HEK293T (cell line): ENCODE measurements around the gene SOX21.

Experiments used
- CTCF ChIA-PET: fragments of 350-600 bp; formaldehyde crosslinking; extraction: SDS; loops from one replicate; lab custom pipeline; 2021; ENCODE audit warnings: antibody characterized with exemption, inconsistent platforms; lab: Yijun Ruan, JAX
- POLR2A ChIA-PET: fragments of 350-600 bp; formaldehyde crosslinking; extraction: SDS; loops from one replicate; lab custom pipeline; 2020; ENCODE audit warnings: antibody characterized with exemption, inconsistent platforms; lab: Yijun Ruan, JAX
- DNase-seq: peaks from one replicate; pipeline ENCODE4 v3.0.0; 2012; ENCODE audit warnings: mixed read lengths; ENCODE audit errors: extremely low spot score
- ARNT ChIP-seq: fragments of 450-650 bp; IDR thresholded peaks from 2 replicates; pipeline ENCODE4 v1.6.1; 2017; ENCODE audit warnings: mild to moderate bottlenecking
- BHLHE40 ChIP-seq: fragments of 450-650 bp; IDR thresholded peaks from 2 replicates; pipeline ENCODE4 v1.6.1; 2016; ENCODE audit warnings: mild to moderate bottlenecking, moderate library complexity, borderline replicate concordance
- CTBP1 ChIP-seq: fragments of 450-650 bp; IDR thresholded peaks from 2 replicates; pipeline ENCODE4 v1.6.1; 2016; ENCODE audit warnings: borderline replicate concordance
- ELF4 ChIP-seq: fragments of 450-650 bp; IDR thresholded peaks from 2 replicates; pipeline ENCODE4 v1.6.1; 2017; ENCODE audit warnings: antibody characterized with exemption
- FOXA1 ChIP-seq: fragments of 450-650 bp; IDR thresholded peaks from 2 replicates; pipeline ENCODE4 v1.6.1; 2016; ENCODE audit warnings: mild to moderate bottlenecking
- FOXK2 ChIP-seq: fragments of 450-650 bp; IDR thresholded peaks from 2 replicates; pipeline ENCODE4 v1.6.1; 2016; ENCODE audit warnings: mild to moderate bottlenecking
- FOXM1 ChIP-seq: fragments of 450-650 bp; IDR thresholded peaks from 2 replicates; pipeline ENCODE4 v1.6.1; 2017; ENCODE audit warnings: mild to moderate bottlenecking, borderline replicate concordance
- HDGF ChIP-seq: fragments of 450-650 bp; IDR thresholded peaks from 2 replicates; pipeline ENCODE4 v1.6.1; 2017; ENCODE audit warnings: antibody characterized with exemption, borderline replicate concordance
- L3MBTL2 ChIP-seq: fragments of 450-650 bp; conservative IDR thresholded peaks from 2 replicates; pipeline ENCODE4 v1.6.1; 2016; ENCODE audit warnings: mild to moderate bottlenecking
- LEF1 ChIP-seq: fragments of 450-650 bp; IDR thresholded peaks from 2 replicates; pipeline ENCODE4 v1.6.1; 2017; ENCODE audit warnings: mild to moderate bottlenecking, borderline replicate concordance
- NFRKB ChIP-seq: fragments of 450-650 bp; IDR thresholded peaks from 2 replicates; pipeline ENCODE4 v1.6.1; 2016; ENCODE audit warnings: mild to moderate bottlenecking, moderate library complexity
- PKNOX1 ChIP-seq: fragments of 450-650 bp; IDR thresholded peaks from 2 replicates; pipeline ENCODE4 v1.6.1; 2016
- SP1 ChIP-seq: fragments of 450-650 bp; IDR thresholded peaks from 2 replicates; pipeline ENCODE4 v1.6.1; 2017
- SUZ12 ChIP-seq: fragments of 450-650 bp; IDR thresholded peaks from 2 replicates; pipeline ENCODE4 v1.6.1; 2016; ENCODE audit warnings: mild to moderate bottlenecking
- TARDBP ChIP-seq: fragments of 450-650 bp; IDR thresholded peaks from 2 replicates; pipeline ENCODE4 v1.6.1; 2016
- ZNF384 ChIP-seq: fragments of 450-650 bp; IDR thresholded peaks from 2 replicates; pipeline ENCODE4 v1.6.1; 2016

SOX21 gene

GRCh38 chr13:94717916-94718315 lies 5.6 kb upstream of the SOX21 start:
- POLR2A ChIA-PET, result no interaction called here

GRCh38 chr13:94716016-94716415 lies 3.7 kb upstream of the SOX21 start:
- POLR2A ChIA-PET, result no interaction called here
- CTCF ChIA-PET, result interaction anchor here (0.6 to 1.1 kb wide), 5 partner anchors 51 to 283 kb away, joined by 3 to 4 read pairs (median 3); no protein-coding TSS in a partner anchor
- TF ChIP-seq CTBP1 (no peak), FOXM1 (no peak), FOXA1 (no peak), ARNT (no peak), FOXK2 (no peak), NFRKB (no peak), ZNF384 (no peak), ELF4 (no peak), PKNOX1 (no peak), TARDBP (no peak), HDGF (no peak), BHLHE40 (no peak), L3MBTL2 (no peak), SP1 (no peak), LEF1 (no peak), SUZ12 (no peak)
- DNase-seq, result peak; percentile 47

More at GRCh38 chr13:94717916-94718315, 5.6 kb upstream of the SOX21 start:
- CTCF ChIA-PET, result interaction anchor here (0.7 to 1.2 kb wide), 3 partner anchors 43 to 474 kb away, joined by 3 read pairs; no protein-coding TSS in a partner anchor
- peak; percentile 8 for DNase-seq
- no peak for TF ChIP-seq FOXM1
- TF ChIP-seq SP1, result no peak
- TF ChIP-seq HDGF, result no peak
- TF ChIP-seq FOXK2, result no peak
- no peak for TF ChIP-seq FOXA1
- no peak for TF ChIP-seq L3MBTL2
- TF ChIP-seq SUZ12, result no peak
- TF ChIP-seq CTBP1, result no peak
- TF ChIP-seq LEF1, result no peak
- no peak for TF ChIP-seq NFRKB
- TF ChIP-seq TARDBP, result no peak

GRCh38 chr13:94713561-94714182 lies 1.3 kb upstream of the SOX21 start:
- CTCF ChIA-PET, result interaction anchor here (0.6 to 1.1 kb wide), 2 partner anchors 51 to 796 kb away, joined by 3 read pairs; no protein-coding TSS in a partner anchor
- no peak for DNase-seq

GRCh38 chr13:94712812-94713560 lies 641 bp upstream of the SOX21 start:
- no peak for TF ChIP-seq CTBP1
- POLR2A ChIA-PET, result no interaction called here
- CTCF ChIA-PET, result interaction anchor here (0.6 to 1.1 kb wide), 3 partner anchors 51 to 252 kb away, joined by 3 to 4 read pairs (median 3); no protein-coding TSS in a partner anchor
- DNase-seq, result peak; percentile 66

More at GRCh38 chr13:94713561-94714182, 1.3 kb upstream of the SOX21 start:
- TF ChIP-seq SUZ12, result no peak
- TF ChIP-seq CTBP1, result no peak
- no peak for TF ChIP-seq PKNOX1
- TF ChIP-seq TARDBP, result no peak
- TF ChIP-seq L3MBTL2, result no peak
- no peak for TF ChIP-seq SP1
- POLR2A ChIA-PET, result interaction anchor here (1.3 kb wide), 1 partner anchor 164 kb away, joined by 3 read pairs; no protein-coding TSS in a partner anchor

- ChIA-PET POLR2A (no interaction called here), CTCF (interaction anchor here (0.6 to 1.0 kb wide), 2 partner anchors 22 to 253 kb away, joined by 3 to 4 read pairs; no protein-coding TSS in a partner anchor)
- TF ChIP-seq FOXM1, result peak; percentile 19
- no peak for TF ChIP-seq L3MBTL2
- no peak for DNase-seq
These were observed 621 bp downstream of the SOX21 start for GRCh38 chr13:94711561-94712286.

- TF ChIP-seq TARDBP (no peak), SP1 (no peak), LEF1 (no peak), ARNT (0 out of 2 replicates have a peak, but pooled peaks have one; percentile 44), CTBP1 (no peak), BHLHE40 (no peak), L3MBTL2 (0 out of 2 replicates have a peak, but pooled peaks have one; percentile 28), SUZ12 (no peak), ZNF384 (no peak), FOXK2 (no peak), FOXM1 (no peak), HDGF (no peak)
- POLR2A ChIA-PET, result no interaction called here
- peak; percentile 89 for DNase-seq
- CTCF ChIA-PET, result interaction anchor here (0.7 kb wide), 1 partner anchor 13 kb away, joined by 3 read pairs; no protein-coding TSS in a partner anchor
These were observed 1.3 kb downstream of the SOX21 start for GRCh38 chr13:94710881-94711560.
